ENCODE results near the gene NOSTRIN. TPM values are rescaled to one million over a fixed set of nuclear protein-coding genes. Genes with fewer than 3 reads are reported as not detected.

NOSTRIN gene
- total and polyA plus RNA-seq, 4 donors, result 4.1 to 16.7 (median 8.5) TPM

GRCh38 chr2:168809537-168809936 lies 7.1 kb downstream of the NOSTRIN start:
- H3K36me3 ChIP-seq (ENCODE audit: control insufficient read depth in 4 of 4, insufficient read depth in 3 of 4, low read depth in 1 of 4, low read length in 3 of 4), result no peaks in the 10 kb centered on the region
- H3K27ac ChIP-seq (ENCODE audit: low read depth in 1 of 2, low read length in 2 of 2), result no peak overlapping the region

GRCh38 chr2:168810235-168810634 lies 7.8 kb downstream of the NOSTRIN start:
- no peak overlapping the region for H3K9ac ChIP-seq (ENCODE audit: low read depth in 1 of 2, low read length in 2 of 2)
- peaks cover 0 to 9% (median 5%) of the 10 kb centered on the region in 4 donors for H3K4me1 ChIP-seq (ENCODE audit: control insufficient read depth in 4 of 4, insufficient read depth in 4 of 4, low read length in 3 of 4)
- H3K4me3 ChIP-seq (ENCODE audit: low read depth in 1 of 3, low read length in 3 of 3), result no peak overlapping the region
- H3K9me3 ChIP-seq (ENCODE audit: control insufficient read depth in 4 of 4, low read length in 3 of 4), result no peaks in the 10 kb centered on the region
- H3K36me3 ChIP-seq (ENCODE audit: control insufficient read depth in 4 of 4, insufficient read depth in 3 of 4, low read depth in 1 of 4, low read length in 3 of 4), result no peaks in the 10 kb centered on the region
- WGBS, result 96% methylated on average over 2 of the region's 2 CpGs
- H3K27ac ChIP-seq (ENCODE audit: low read depth in 1 of 2, low read length in 2 of 2), result no peak overlapping the region
- no peak for TF ChIP-seq TAF1 (conservative IDR thresholded peaks at IDR 0.05)
- no peak for TF ChIP-seq ZBTB33 (IDR thresholded peaks at IDR 0.05)
- TF ChIP-seq MAX (IDR thresholded peaks at IDR 0.05), result no peak
- no peak for TF ChIP-seq NR2F2 (IDR thresholded peaks at IDR 0.05)
- no peak for TF ChIP-seq SP1 (IDR thresholded peaks at IDR 0.05)
- TF ChIP-seq ATF3 (IDR thresholded peaks at IDR 0.05), result no peak
- TF ChIP-seq EGR1 (IDR thresholded peaks at IDR 0.05; ENCODE audit: low read depth in 2 of 2), result no peak
- no peak for TF ChIP-seq RXRA (IDR thresholded peaks at IDR 0.05)
- TF ChIP-seq JUND (IDR thresholded peaks at IDR 0.05), result no peak
- TF ChIP-seq YY1 (IDR thresholded peaks at IDR 0.05), result no peak
- no peak for TF ChIP-seq FOXA2 (IDR thresholded peaks at IDR 0.05)
- no peak for TF ChIP-seq GABPA (IDR thresholded peaks at IDR 0.05 in 1 of 2, conservative IDR thresholded peaks at IDR 0.05 in 1 of 2)
- no peak for TF ChIP-seq FOXA1 (IDR thresholded peaks at IDR 0.05)
- TF ChIP-seq REST (IDR thresholded peaks at IDR 0.05), result no peak
- no peak for TF ChIP-seq CTCF (IDR thresholded peaks at IDR 0.05; ENCODE audit: low read depth, low read length, missing input control)
- no peak for TF ChIP-seq HNF4A (conservative IDR thresholded peaks at IDR 0.05)
- TF ChIP-seq RAD21 (IDR thresholded peaks at IDR 0.05), result no peak
- TF ChIP-seq HNF4G (IDR thresholded peaks at IDR 0.05), result no peak
- no peak for DNase-seq (ENCODE audit: low spot score)
- H3K27me3 ChIP-seq (ENCODE audit: control insufficient read depth in 4 of 4, insufficient read depth in 4 of 4, low read length in 3 of 4), result no peaks in the 10 kb centered on the region

More at GRCh38 chr2:168809537-168809936, 7.1 kb downstream of the NOSTRIN start:
- DNase-seq (ENCODE audit: low spot score), result no peak
- no peaks in the 10 kb centered on the region for H3K9me3 ChIP-seq (ENCODE audit: control insufficient read depth in 4 of 4, low read length in 3 of 4)
- TF ChIP-seq TAF1 (conservative IDR thresholded peaks at IDR 0.05) (no peak), JUND (IDR thresholded peaks at IDR 0.05) (no peak), HNF4A (conservative IDR thresholded peaks at IDR 0.05) (no peak), YY1 (IDR thresholded peaks at IDR 0.05) (no peak), RAD21 (IDR thresholded peaks at IDR 0.05) (no peak), ATF3 (IDR thresholded peaks at IDR 0.05) (no peak), HNF4G (IDR thresholded peaks at IDR 0.05) (no peak), MAX (IDR thresholded peaks at IDR 0.05) (no peak), RXRA (IDR thresholded peaks at IDR 0.05) (no peak)
- no peak overlapping the region for H3K9ac ChIP-seq (ENCODE audit: low read depth in 1 of 2, low read length in 2 of 2)
- no peaks in the 10 kb centered on the region for H3K27me3 ChIP-seq (ENCODE audit: control insufficient read depth in 4 of 4, insufficient read depth in 4 of 4, low read length in 3 of 4)
- no peak overlapping the region for H3K4me3 ChIP-seq (ENCODE audit: low read depth in 1 of 3, low read length in 3 of 3)
- peaks cover 0 to 2% (median 0%) of the 10 kb centered on the region in 4 donors for H3K4me1 ChIP-seq (ENCODE audit: control insufficient read depth in 4 of 4, insufficient read depth in 4 of 4, low read length in 3 of 4)

All from liver (tissue), 9 donors.